ENCODE results near the gene KLHDC4.

The KLHDC4 gene

DNA sequence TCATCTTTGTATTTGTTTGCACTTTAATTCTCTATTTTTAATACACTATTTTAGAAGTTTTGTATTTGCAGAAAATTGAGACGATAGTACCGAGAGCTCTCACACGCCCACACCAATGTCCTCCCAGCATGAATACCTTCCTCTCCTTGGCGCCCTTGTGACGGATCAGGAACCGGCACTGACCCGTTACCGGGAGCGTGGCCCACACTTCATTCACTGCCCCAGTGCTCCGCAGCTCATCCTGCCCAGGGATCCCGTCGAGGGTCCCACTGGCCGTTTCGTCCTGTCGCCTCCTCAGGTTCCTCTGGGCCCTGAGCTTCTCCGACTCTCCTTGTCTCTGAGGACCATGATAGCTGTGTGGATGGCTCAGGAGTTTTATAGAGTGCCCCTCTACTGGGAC, 50.6 kb downstream of the KLHDC4 start:
- DNase-seq = no peak

GRCh38 chr16:87713451-87714229, 52.1 kb downstream of the KLHDC4 start:
- no peak for DNase-seq

DNA sequence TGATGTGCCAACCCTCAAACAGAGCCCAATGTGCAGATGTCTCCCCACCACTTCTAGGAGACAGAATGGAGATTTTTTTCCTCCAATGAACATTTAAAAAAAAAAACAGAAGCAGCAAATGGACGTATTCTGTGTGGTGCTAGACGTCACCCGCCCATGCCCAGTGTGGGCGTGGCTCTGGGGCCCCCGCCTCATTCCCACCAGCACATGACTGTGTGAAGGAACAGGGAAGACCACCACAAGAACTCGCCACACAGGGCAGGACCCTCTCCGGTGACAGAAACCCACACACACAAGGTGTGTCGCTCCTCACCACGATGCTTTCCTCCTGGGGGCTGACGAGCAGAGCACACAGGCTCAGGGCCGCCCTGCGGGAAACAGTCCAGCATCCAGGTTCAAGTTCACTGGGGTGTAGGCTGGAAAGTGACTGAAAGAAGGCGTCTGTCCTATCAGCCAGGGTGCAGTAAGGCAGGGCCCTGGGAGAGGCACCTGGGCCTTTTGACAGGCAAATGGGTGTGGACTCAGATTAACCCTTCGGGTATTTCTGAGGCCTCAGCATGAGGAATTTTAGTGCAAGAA, 53.5 kb downstream of the KLHDC4 start:
- no peak for DNase-seq

GRCh38 chr16:87710887-87711286, 54.9 kb downstream of the KLHDC4 start:
- DNase-seq = no peak

- no peak for DNase-seq
These were observed 56.1 kb downstream of the KLHDC4 start for GRCh38 chr16:87709677-87710076.

DNA sequence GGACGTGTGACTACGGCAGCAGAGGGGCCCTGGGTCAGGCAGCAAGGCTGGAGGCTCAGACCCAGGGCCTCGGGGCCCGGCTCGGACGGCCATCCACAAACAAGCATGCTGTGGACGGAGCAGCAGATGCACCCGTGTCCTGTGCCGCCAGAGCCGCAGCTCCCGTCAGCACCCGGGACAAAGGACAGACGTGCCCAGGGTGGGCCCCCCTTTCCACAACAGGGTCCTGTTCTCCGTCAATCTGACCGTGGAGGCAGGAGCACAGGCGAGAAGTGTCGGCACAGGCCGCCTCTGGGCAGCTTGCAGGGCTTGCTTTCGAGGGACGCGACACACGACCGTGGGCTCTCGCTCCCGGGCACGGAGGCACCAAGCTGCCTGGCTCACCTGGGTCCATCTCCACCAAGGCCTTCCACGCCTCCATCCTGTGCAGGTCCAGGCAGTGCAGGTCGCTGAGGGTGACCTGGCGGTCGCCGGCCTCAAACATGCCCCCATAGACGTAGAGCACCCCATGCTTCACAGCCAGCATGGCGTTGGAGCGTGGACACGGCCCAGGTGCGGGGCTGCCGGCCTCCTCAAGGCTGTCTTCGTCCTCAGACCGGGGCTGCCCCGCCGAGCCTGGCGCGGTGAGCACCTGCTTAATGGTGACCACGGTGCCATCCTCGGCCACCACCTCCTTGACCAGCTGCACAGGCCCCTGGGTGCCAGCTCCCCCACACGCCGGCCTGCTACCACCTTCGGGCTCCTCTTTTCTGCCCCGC, 56.7 kb downstream of the KLHDC4 start:
- DNase-seq = no peak

DNA sequence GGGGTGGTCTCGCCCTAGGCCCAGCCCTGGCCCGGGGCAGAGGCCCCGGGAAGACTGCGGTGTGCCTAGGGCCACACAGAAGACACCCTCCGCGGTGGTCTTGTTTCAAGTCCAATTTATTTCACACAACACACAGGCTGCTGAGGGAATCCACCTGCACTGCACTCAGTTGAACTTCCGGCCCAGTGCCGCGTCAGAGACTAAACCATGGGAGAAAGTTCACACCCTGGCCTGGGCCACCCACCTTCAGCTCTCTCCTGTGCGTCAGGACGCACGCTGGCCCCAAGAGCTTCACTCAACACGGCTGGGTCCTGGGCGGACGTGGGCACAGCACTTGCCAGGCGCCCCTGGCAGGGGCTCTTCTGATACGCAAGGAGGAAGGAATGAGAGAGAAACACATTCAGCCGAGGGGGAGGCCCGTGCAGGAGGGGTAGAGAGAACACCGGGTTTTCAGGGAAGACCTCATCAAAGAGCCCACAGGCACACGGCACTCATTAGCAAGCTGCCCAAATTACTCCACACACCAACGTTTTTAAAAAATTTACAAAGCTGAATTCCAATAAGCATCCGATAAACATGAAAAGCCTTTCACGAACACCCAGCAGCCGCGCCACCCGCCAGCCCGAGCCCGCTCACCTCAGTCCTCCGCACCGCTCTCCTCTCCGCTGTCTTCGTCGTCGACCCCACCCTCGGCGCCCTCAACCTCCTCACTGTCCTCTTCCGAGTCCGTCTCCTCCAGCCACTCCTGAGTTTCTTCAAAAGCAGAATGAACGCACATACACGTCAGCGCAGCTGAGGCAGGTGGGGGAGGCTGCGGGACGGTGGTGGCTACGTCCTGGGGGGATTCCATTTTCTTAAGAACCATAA, 57.8 kb downstream of the KLHDC4 start:
- no peak for DNase-seq

GRCh38 chr16:87707097-87707496, 58.7 kb downstream of the KLHDC4 start:
- DNase-seq = no peak

DNA sequence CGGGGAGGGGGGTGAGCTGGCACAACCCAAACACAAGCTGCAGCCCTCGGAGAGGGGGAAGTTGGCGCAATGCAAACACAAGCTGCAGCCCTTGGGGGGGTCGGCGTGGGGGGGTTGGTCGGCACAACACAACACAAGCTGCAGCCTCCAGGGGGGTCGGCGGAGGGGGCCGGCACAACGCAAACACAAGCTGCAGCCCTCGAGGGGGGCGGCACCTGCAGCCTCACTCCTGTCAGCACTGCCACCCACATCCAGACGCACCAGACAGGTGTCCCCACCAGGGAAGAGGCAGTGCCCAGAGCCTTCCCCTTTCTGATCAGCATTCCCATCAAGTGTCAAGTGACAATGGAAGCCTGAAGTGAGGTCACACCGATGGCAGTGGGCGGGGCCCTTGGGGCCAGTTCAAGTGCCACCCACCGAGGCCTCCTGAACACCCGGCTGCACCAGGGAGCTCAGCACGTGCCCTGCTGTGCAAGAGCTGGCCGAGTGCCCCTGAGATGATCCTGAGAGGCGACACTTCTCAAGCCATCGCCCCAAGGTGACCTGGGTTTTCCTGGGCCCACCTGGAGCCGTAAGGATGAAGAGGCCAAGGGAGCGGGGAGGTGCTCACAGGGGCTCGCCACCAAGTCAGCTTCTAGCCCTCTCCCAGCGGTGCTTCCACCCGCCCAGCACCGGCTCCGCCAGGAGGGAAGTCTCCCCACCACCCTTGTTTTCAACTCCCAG, 59.3 kb downstream of the KLHDC4 start:
- no peak for DNase-seq

DNA sequence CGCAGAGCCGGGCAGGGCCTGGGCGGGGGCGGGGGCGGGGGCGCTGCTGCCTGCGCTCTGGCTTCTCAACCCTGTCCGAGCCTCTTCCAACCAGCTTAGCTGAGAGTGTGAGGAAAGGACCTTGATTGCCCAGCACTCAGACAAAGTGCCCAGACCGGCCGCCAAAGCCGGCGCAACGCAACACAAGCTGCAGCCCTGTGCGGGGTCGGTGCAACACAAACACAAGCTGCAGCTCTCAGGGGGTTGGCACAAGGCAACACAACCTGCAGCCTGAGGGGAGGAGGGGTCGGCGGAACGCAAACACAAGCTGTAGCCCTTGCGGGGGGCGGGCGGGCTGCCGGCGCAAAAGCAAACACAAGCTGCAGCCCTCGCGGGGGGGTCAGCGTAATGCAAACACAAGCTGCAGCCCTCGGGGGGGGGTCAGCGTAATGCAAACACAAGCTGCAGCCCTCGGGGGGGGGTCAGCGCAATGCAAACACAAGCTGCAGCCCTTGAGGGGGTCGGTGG, 60.0 kb downstream of the KLHDC4 start:
- no peak for DNase-seq

- DNase-seq = no peak
These were observed 60.9 kb downstream of the KLHDC4 start for GRCh38 chr16:87704754-87705353.

- DNase-seq = no peak
These were observed 61.9 kb downstream of the KLHDC4 start for GRCh38 chr16:87703835-87704375.

DNA sequence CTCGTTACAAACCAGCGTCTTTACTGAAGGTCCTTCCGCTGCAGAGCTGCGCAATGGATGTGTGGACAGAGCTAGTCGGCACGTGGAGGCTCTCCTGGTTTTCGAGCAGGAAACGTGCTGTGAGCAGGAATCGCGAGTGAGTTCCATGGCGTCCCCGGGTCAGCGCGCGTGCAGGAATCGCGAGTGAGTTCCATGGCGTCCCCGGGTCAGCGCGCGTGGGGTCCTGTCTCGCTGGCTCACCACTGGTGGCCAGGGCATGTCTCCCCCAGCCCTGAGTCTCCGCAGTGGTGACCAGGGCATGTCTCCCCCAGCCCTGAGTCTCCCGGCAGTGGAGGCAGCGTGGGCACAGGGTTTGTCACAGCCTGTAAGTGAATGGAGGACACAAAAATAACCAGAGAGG, 62.7 kb downstream of the KLHDC4 start:
- DNase-seq = no peak

DNA sequence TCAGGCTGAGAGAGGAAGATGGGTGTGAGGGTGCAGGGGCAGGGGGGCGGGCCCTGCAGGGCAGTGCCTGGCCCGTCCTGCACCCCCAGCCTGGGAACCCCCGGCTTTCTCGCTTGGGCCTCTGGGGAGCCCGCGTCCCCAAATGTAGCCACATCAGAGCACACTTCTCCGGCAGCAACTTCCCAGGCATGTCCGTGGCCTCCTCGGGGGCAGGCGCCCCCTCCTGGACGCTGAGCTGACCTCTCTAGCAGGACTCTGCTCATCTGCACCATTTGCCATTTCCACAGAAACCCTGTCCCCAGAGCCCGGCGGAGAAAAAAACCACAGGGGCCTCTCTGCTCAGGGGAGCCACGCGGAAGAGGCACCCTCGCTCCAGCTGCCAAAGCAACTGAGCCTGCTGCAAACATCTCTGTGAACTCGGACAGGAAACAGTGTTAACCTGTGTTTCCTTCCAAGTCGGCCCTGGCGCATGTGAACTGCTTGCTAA, 63.4 kb downstream of the KLHDC4 start:
- peak; percentile 74 for DNase-seq

DNA sequence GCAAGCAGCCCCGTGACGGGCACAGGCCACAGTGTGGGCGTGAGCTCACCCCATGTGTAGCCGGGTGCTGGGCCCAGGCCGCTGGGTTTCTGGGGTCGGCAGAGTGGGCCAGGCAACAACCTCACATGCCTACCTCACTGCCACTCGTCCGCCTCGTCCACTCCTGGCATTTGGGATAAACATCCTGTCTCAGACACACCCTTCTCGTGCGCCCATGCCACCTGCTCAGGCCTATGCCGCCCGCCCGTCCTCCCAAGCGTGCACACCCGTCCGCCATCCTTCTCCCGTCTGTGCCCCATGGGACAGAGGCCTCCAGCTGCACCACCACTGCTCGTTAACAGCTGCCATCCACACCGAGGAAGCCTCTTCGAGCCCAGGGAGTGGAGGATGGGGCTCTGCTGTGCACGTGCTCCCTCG, 64.3 kb downstream of the KLHDC4 start:
- no peak for DNase-seq

DNA sequence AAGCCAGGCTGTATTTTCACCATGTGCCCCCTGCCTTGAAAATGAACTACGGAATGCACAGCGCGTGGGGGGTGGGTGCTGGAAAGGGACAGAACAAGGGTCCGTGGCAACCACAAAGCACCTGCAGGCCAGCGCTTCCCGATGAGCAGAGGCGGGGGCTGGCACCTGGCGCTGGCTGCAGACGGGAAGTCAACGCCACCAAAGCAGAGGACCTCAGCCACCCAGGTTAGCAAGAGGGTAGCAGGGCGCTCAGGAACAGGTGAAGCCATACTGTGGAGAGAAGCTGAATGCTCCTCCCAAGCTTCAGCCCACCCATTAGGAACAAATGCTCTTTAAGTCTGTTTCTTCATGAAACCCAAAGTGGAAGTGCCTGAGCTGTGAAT, 64.7 kb downstream of the KLHDC4 start:
- DNase-seq = no peak

DNA sequence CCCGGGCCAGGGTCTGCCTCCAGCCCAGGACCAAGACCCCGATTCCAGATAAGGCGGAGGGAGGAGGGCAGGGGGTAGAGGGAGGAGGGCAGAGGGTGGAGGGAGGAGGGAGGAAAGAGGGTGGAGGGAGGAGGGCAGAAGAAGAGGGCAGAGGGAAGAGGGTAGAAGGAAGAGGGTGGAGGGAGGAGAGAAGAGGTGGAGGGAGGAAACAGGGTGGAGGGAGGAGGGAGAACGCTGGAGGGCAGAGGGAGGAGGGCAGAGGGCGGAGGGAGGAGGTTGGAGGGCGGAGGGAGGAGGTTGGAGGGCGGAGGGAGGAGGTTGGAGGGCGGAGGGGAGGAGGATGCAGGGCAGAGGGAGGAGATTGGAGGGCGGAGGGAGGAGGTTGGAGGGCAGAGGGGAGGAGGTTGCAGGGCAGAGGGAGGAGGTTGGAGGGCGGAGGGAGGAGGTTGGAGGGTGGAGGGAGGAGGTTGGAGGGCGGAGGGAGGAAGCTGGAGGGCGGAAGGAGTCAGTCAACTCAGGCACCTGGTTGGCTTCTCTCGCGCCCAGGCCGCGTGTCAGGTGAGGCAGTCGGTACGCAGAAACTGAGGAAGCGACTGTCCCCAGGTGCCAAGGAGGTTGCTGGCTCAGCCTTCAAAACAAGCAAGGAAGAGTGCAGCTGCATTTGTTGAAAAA, 65.2 kb downstream of the KLHDC4 start:
- no peak for DNase-seq

DNA sequence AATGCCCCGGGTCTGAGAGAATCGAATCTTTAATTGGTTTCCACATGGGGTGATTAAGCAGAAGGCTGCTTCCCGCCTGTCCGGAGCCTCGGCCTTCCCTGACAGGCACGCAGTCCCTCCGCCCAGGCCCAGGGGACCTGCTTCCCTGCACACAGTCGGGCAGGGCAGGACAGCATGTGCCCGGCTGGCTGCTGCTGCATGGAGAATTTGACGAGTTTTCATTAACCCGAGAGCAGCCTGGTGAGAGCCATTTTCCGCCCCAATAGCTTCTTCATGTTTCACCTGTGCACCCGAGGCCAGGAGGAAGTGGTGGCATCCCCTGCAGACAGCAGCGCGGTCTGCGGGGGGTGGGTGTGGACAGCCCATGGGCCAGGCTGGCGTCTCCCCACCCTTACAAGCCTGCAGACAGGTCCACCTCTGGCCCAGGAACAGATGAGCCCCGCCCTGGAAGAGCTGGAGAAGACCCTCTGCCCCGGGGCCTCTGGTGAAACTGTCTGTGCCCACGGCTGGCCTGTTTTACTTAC, 67.0 kb downstream of the KLHDC4 start:
- DNase-seq = no peak

- no peak for DNase-seq
These were observed 67.5 kb downstream of the KLHDC4 start for GRCh38 chr16:87698241-87698640.

- no peak for DNase-seq
These were observed 68.0 kb downstream of the KLHDC4 start for GRCh38 chr16:87697792-87698191.

Measured in activated CD8-positive, alpha-beta memory T cell treated with anti-CD3 and anti-CD28 coated beads, Interleukin-2, amount 50 U/mL, for 48 hours (primary cell).